Limb (tissue), 2 donors: ENCODE measurements around the gene ZNF302.
"Not testable (repeated sequence)": the region's sequence is repeated elsewhere in the genome, so short reads cannot be mapped to it uniquely, and the experiment has no call there.

Experiments
- DNase-seq, 2 donors: peaks; one replicate each; pipeline ENCODE4 v3.0.0-alpha.2; 2016; ENCODE audit errors: extremely low spot score in 2 of 2

ZNF302 gene

GRCh38 chr19:34671972-34672371, 5.5 kb upstream of the ZNF302 start:
- no peak for DNase-seq

GRCh38 chr19:34673590-34673989, 3.9 kb upstream of the ZNF302 start:
- no peak for DNase-seq

- no peak for DNase-seq
Measured at GRCh38 chr19:34675250-34675649, 2.2 kb upstream of the ZNF302 start.

GRCh38 chr19:34675919-34676318, 1.6 kb upstream of the ZNF302 start:
- no peak for DNase-seq

DNA sequence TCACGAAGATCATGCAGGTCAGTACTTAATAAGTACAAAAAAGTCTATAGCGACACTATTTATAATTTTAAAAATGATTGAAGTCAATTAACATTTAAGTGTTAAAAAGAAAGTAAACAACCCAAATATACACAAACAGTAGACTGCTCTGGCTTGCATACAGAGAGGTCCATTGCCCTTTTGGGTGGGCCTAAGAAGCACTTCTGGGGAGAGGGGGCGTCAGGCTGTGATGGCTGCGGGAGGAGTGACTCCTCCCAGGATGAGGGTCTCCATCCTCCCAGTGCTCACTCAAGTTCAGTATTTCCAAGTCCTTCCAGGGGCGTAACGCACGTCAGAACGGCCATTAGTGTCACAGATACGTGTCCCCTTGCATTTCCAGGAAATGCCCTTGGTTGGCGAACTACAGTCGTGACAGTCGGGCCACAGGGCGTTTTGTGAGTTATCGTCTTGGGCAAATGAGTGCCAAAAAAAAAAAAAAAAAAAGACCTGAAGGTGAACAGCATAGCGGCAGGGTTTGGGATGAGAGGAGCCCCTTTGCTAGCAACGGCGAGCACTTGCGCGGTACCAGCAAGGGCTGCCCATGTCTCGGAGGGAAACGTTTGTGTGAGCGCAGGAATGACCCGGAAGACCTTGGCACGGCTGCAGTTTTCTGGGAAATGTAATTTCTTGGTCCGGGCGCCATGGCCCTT, 637 bp upstream of the ZNF302 start, which contains the start of gene SCGB2B2:
Gene SCGB2B2, minus strand, starts transcription at position 463 of the 689 bp plus-strand sequence. CDS start 82,596 bp downstream, outside the sequence.
- peak; percentile 81 to 94 for DNase-seq

DNA sequence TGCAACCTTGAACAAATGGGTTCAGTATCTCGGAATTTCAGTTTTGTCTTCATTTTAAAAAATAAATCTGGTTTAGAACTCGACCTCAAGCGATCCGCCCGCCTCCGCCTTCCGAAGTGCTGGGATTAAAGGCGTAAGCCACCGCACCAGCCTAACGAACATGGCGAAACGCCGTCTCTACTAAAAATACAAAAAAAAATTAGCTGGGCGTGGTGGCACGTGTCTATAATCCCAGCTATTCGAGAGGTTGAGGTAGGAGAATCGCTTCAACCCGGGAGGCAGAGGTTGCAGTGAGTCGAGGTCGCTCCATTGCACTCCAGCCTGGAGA, 571 bp downstream of the ZNF302 start:
- no peak for DNase-seq

DNA sequence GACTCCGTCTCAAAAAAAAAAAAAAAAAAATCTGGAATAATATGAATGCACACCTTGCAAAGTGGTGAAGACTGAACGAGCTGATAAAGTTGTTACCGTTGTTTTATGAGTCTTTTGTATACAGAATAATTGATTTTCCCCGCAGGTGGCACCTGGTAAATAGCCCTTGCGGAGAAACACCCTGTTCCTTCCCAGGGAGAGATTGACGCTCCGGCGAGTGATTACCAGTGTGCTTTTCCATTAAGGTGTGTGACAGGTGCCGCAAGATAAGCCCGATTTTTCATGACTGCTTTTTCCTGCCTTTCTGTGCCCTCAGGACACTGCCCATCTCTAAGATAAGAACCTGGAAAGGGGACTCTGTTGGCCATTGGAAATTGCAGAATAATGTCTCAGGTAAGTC, 943 bp downstream of the ZNF302 start:
- DNase-seq: no peak

DNA sequence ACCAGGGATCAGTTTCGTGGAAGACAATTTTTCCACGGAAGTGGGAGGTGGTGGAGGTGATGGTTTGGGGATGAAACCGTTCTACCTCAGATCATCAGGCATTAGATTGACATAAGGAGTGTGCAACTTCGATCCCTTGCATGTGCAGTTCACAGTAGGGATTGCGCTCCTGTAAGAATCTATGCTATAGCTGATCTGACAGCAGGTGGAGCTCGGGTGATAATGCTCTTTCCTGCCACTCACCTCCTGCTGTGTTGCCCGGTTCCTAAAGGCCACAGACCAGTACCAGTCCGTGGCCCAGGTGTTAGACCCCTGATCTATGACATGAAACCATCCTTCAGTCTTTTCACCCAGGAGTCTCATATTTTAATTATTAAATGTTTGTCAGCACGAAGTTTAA, 4.0 kb downstream of the ZNF302 start:
- no peak for DNase-seq

GRCh38 chr19:34685266-34685665, 7.8 kb downstream of the ZNF302 start:
- not testable (repeated sequence) for DNase-seq

GRCh38 chr19:34686455-34686854, 9.0 kb downstream of the ZNF302 start:
- no peak for DNase-seq

DNA sequence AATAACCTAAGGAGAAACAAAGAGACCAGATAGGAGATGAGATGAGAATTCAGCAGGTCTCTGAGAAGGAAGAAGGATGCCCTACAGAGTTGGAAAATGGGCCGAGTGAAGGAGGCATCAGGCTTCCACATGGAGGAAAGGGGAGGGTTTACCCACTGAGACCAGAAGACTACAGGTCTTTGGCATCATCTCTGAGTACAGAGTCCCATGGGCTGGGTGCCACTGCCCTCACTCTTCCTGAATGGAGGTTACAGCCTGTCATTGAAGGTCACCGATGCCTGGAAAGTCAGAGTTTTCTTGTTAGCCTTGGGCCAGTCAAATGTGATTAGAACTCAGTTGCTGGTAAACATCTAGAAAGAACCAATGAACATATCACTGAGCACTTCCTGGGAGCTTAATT, 9.9 kb downstream of the ZNF302 start:
- DNase-seq: no peak

DNA sequence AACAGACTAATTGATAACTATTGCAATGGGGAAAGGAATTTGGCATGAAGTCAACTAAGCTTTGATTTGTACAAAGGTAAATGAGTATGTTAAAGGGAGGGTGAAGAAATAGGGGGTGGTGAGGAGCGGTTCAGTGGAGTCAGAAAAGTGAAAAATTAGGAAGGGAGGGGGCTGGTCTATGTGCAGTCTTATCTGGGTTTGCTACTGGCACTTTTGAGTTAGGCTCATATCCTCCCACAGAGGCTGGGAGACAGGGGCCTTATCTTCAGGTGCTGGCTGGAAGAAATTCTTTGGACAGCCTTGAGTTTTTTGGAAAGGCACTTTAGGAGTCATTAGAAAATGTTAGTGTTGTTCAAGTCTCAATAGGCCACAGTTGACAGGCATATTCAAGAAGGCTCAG, 11.1 kb downstream of the ZNF302 start:
- DNase-seq: no peak

GRCh38 chr19:34690372-34690771, 12.9 kb downstream of the ZNF302 start:
- no peak for DNase-seq

GRCh38 chr19:34692549-34692948, 15.1 kb downstream of the ZNF302 start:
- no peak for DNase-seq

DNA sequence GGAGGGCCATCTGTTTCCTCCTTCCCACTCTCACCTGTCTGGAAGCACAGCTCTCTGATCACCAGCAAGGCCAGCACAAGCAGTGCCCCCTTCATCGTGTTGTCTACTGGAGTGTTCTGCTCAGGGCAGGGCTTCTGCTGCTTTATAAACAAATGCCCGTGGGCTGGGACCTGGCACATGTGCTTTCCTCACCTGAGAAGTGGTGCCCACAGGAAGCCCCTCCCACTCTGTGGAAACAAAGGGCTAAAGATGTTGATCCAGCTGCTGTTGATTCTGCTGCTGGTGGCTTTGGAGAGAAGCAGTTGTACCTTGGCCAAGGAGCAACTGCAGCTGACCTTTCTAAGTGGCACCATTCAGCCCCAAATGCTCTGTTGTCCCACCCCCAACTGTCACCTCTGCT, 30.2 kb downstream of the ZNF302 start:
- no peak for DNase-seq

GRCh38 chr19:34711890-34712289, 34.4 kb downstream of the ZNF302 start:
- no peak for DNase-seq

- peak in 1 of 2 donors; percentile 20 for DNase-seq
Measured at GRCh38 chr19:34712395-34713261, 35.1 kb downstream of the ZNF302 start.

GRCh38 chr19:34713262-34713637, 35.8 kb downstream of the ZNF302 start:
- DNase-seq: no peak

- DNase-seq: no peak
Measured at GRCh38 chr19:34715357-34715756, 37.9 kb downstream of the ZNF302 start.

- no peak for DNase-seq
Measured at GRCh38 chr19:34722353-34722752, 44.9 kb downstream of the ZNF302 start.

DNA sequence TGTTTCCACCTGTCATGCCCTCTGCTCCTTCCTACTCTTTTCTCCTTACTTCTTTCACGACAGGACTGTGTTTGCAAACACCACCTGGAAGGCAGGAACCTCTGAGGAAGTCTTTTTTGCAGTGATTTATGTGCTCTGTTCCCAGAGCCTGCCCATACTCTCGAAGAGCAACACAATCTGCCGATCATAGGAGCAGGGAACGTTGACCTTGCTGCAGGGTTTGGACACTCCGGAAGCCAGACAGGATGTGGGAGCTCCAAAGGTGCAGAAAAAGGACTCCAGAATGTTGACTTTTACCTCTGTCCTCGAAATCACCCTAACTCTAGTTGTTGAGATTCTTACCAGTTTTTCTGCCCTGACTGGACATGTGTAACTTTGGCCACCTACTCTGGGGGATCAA, 47.9 kb downstream of the ZNF302 start:
- DNase-seq: no peak

DNA sequence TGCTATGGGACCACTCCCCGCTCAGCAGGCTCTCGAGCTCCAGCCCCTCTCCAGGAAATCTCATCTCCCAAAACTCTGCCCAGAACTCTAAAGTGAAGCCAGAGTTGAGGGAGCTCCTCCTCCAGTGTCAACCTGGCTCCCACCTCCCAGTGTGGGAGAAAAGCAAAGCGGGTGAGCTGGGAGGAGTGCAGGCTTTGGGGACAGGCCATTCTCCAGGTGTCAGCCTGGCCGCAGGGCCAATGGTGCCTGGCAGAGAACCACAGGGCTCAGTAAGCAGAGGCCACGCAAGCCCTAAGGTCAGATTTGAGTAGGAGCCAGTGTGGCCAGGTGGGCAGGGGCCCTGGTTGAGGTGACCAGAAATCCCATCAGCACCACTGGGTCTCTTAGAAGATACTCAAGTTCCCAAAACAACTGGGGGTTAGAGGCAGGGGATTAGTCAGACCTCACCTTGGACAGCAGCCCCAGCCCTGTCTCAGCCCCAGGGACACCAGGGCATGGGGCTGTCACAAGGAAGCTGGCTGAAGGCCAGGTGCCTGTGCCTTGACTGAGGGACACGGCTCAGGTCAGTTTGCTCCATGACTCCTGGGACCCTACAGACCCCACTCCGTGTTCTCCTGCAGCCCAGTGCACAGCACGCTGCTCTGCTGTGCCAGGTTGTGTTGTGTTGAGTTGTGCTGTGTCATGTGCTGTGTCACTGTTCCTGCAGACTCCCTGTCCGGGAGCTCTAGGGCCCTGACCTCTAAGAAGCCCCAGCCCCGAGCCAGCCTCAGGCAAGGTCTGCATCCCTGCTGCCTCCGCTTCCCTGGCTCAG, 53.7 kb downstream of the ZNF302 start:
- DNase-seq: no peak
